ENCODE data around the gene SLX9. TPM values are rescaled to one million over a fixed set of nuclear protein-coding genes. Genes with fewer than 3 reads are reported as not detected.

The SLX9 gene
- polyA plus RNA-seq, 1 donor (not counting 4 experiments of a cell fraction or from before 2014, with no cell fraction given) = 21.8 TPM

DNA sequence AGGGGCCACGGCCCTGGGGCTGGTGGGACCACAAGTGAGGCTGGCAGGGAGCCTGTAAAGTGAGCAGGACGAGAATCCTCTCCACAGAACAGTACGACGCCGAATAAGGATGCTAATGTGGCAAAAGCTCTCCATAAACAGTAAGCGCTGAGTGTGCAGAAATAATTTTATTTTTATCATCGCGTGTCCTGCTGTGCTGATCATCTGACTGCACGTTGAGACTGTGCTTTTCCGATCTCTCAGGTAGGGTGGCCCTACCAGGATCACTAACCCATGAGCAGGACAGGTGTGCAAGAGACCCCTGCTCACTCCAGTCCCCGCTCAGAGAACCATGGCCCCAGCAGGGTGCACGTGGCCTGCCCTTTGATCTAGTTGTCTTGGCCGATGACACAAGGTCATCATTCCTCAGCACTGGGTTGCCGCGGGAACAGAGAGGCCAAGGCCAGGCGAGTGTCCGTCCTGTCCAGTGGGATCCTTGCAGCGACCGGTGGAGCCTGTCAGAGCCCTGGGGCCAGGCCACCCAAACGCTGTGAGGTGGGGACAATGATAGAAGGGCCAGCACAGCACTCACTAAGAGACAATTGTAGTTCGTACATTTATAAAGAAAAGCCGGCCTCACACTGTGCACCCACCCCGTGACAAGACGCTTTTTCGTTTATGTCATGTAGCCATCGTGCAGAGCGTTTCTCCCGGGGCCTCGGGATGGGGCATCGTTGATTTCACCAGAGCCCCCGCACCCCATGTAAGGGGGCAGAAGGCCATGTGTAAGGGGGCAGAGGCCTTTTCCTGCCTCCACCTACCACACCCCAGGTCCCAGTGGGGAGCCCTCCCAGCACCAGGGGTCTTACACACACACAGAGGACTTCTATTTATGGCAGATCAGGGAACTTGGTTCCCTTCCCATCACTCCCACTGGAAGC, 81.9 kb downstream of the SLX9 start:
- dilution Hi-C loops (cut with MboI; ENCODE audit: extremely low pct_ligation_motif_present, low sequenced_read_pairs) = no loop called here
- FAIRE-seq = no peak
- TF ChIP-seq EZH2 (IDR thresholded peaks at IDR 0.05; ENCODE audit: low read length) (no peak), CTCF (optimal IDR thresholded peaks at IDR 0.05 in 1 of 3, IDR thresholded peaks at IDR 0.05 in 1 of 3, conservative IDR thresholded peaks at IDR 0.05 in 1 of 3; ENCODE audit: extremely low read depth in 1 of 3, insufficient read depth in 2 of 3, low read length in 3 of 3) (no peak)

DNA sequence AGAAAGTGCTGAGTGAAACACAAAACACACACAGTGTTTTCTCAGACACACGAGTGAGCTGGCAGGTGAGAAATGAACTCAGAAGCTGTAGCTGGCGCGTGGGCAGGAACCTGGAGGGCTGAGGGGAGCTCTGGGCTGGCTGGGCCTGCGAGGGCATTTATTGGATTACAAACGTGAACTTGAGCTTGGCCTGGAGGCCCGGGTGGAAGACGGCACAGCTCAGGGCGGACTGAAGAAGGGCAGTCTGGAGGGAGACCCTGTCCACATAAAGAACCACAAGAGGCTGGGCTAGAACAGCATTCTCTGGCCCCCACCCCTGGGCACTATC, 82.5 kb downstream of the SLX9 start:
- dilution Hi-C loops (cut with MboI; ENCODE audit: extremely low pct_ligation_motif_present, low sequenced_read_pairs) = no loop called here
- no peaks in the 10 kb centered on the region for H4K20me1 ChIP-seq (ENCODE audit: control insufficient read depth, extremely low read depth, insufficient read depth, low read length)
- H3K9me3 ChIP-seq (ENCODE audit: control insufficient read depth, low read depth, low read length) = peaks cover 3% of the 10 kb centered on the region

More for the DNA sequence above, 81.9 kb downstream of the SLX9 start:
- H3K27me3 ChIP-seq (ENCODE audit: control insufficient read depth, extremely low read depth, insufficient read depth, low read length) = no peaks in the 10 kb centered on the region
- no peak overlapping the region for H2AFZ ChIP-seq (ENCODE audit: control insufficient read depth, low read length)
- no peak overlapping the region for H3K4me2 ChIP-seq (ENCODE audit: control insufficient read depth, extremely low read depth, insufficient read depth, low read depth, low read length)
- no peaks in the 10 kb centered on the region for H3K79me2 ChIP-seq (ENCODE audit: control insufficient read depth, insufficient read depth, low read length)
- H4K20me1 ChIP-seq (ENCODE audit: control insufficient read depth, extremely low read depth, insufficient read depth, low read length) = no peaks in the 10 kb centered on the region
- H3K9me1 ChIP-seq (ENCODE audit: control insufficient read depth, extremely low read depth, insufficient read depth, low read length) = peaks cover 2% of the 10 kb centered on the region
- H3K4me1 ChIP-seq (ENCODE audit: control insufficient read depth, extremely low read depth, insufficient read depth, low read length) = peaks cover 14% of the 10 kb centered on the region
- H3K27ac ChIP-seq (ENCODE audit: control insufficient read depth, insufficient read depth, low read length) = no peak overlapping the region
- no peaks in the 10 kb centered on the region for H3K36me3 ChIP-seq (ENCODE audit: control insufficient read depth in 2 of 2, extremely low read depth in 1 of 2, insufficient read depth in 2 of 2, low read length in 2 of 2)
- no peak overlapping the region for H3K4me3 ChIP-seq (ENCODE audit: control insufficient read depth in 2 of 3, extremely low read depth in 1 of 3, insufficient read depth in 2 of 3, low read depth in 1 of 3, low read length in 3 of 3)
- H3K9ac ChIP-seq (ENCODE audit: control insufficient read depth, extremely low read depth, insufficient read depth, low read length) = no peak overlapping the region
- H3K9me3 ChIP-seq (ENCODE audit: control insufficient read depth, low read depth, low read length) = peaks cover 3% of the 10 kb centered on the region
- no peak for DNase-seq (ENCODE audit: low read depth, low spot score)

More for the DNA sequence above, 82.5 kb downstream of the SLX9 start:
- peaks cover 9% of the 10 kb centered on the region for H3K4me1 ChIP-seq (ENCODE audit: control insufficient read depth, extremely low read depth, insufficient read depth, low read length)
- H3K4me3 ChIP-seq (ENCODE audit: control insufficient read depth in 2 of 3, extremely low read depth in 1 of 3, insufficient read depth in 2 of 3, low read depth in 1 of 3, low read length in 3 of 3) = no peak overlapping the region
- no peak for DNase-seq (ENCODE audit: low read depth, low spot score)
- H2AFZ ChIP-seq (ENCODE audit: control insufficient read depth, low read length) = no peak overlapping the region
- peaks cover 2% of the 10 kb centered on the region for H3K9me1 ChIP-seq (ENCODE audit: control insufficient read depth, extremely low read depth, insufficient read depth, low read length)
- H3K79me2 ChIP-seq (ENCODE audit: control insufficient read depth, insufficient read depth, low read length) = no peaks in the 10 kb centered on the region
- H3K4me2 ChIP-seq (ENCODE audit: control insufficient read depth, extremely low read depth, insufficient read depth, low read depth, low read length) = no peak overlapping the region
- no peak overlapping the region for H3K27ac ChIP-seq (ENCODE audit: control insufficient read depth, insufficient read depth, low read length)
- TF ChIP-seq CTCF (optimal IDR thresholded peaks at IDR 0.05 in 1 of 3, IDR thresholded peaks at IDR 0.05 in 1 of 3, conservative IDR thresholded peaks at IDR 0.05 in 1 of 3; ENCODE audit: extremely low read depth in 1 of 3, insufficient read depth in 2 of 3, low read length in 3 of 3) (no peak), EZH2 (IDR thresholded peaks at IDR 0.05; ENCODE audit: low read length) (no peak)
- FAIRE-seq = no peak
- no peak overlapping the region for H3K9ac ChIP-seq (ENCODE audit: control insufficient read depth, extremely low read depth, insufficient read depth, low read length)
- no peaks in the 10 kb centered on the region for H3K36me3 ChIP-seq (ENCODE audit: control insufficient read depth in 2 of 2, extremely low read depth in 1 of 2, insufficient read depth in 2 of 2, low read length in 2 of 2)
- H3K27me3 ChIP-seq (ENCODE audit: control insufficient read depth, extremely low read depth, insufficient read depth, low read length) = no peaks in the 10 kb centered on the region

Data from keratinocyte (primary cell).